OCI-LY1 (cell line): ENCODE measurements around the gene CDC6.

Experiments used
- CTCF ChIP-seq: fragments of 200-600 bp; sonication (generic), shearing (Covaris generic); IDR thresholded peaks from 2 replicates; pipeline ENCODE4 v1.5.1; 2017; ENCODE audit warnings: mild to moderate bottlenecking, antibody characterized with exemption, low read length, moderate library complexity, mixed read lengths
- EZH2 ChIP-seq: fragments of 200-600 bp; sonication (generic), shearing (Covaris generic); IDR thresholded peaks from 2 replicates; pipeline ENCODE4 v1.8.0; 2017; ENCODE audit warnings: borderline replicate concordance, mixed run types, mild to moderate bottlenecking, antibody characterized with exemption, low read length, moderate library complexity, mixed read lengths

DNA sequence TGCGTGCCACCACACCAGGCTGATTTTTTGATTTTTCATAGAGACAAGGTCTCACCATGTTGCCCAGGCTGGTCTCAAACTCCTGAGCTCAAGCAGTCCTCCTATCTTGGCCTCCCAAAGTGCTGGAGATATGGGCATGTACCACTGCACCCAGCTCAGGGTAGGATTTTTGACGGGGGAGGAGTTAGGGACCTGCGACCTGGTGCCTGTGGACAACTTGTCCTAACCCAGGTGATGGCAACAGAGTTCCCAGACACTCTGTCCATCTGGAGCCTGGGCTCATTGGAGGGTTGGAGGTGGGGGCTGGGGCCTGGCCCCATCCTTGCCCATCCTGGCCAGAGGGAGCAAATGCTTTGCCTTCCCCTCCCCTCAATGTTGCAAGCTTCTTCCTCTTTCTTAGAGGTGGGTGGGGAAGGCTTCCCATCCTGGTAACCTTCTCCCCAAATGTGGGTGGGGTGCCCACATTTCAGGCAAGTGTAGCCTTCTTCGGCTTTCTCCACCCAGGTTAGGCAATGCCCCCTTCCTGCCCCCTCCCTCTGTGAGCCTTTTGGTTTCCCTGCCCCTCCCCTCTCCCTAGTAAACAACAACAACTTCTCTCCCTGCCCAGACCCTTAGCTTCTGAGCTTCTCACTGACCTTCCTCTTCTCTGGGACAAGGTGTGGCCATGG lies 46.2 kb downstream of the CDC6 start:
- no peak for TF ChIP-seq CTCF
- TF ChIP-seq EZH2, result no peak
